BJ (cell line): Measurements from ENCODE around the gene STIL. TPM values are rescaled to one million over a fixed set of nuclear protein-coding genes. Genes with fewer than 3 reads are reported as not detected.

Experiments
- CTCF ChIA-PET: fragments of 350-600 bp; formaldehyde crosslinking; extraction: SDS; loops from one replicate; lab custom pipeline; 2021; ENCODE audit warnings: antibody characterized with exemption, inconsistent platforms; lab: Yijun Ruan, JAX
- POLR2A ChIA-PET: fragments of 300-600 bp; sonication (Branson Sonifier 250); formaldehyde crosslinking; extraction: SDS; loops from one replicate; lab custom pipeline; 2021; ENCODE audit warnings: antibody characterized with exemption; lab: Charles Lee
- DNase-seq: peaks from one replicate; pipeline ENCODE4 v3.0.0-alpha.2; 2011; ENCODE audit warnings: low read depth
- H3K27me3 ChIP-seq: 2 replicates; pipeline ENCODE4 v1.6.0; 2011; ENCODE audit warnings: low read length; ENCODE audit not compliant: control insufficient read depth, insufficient read depth
- H3K36me3 ChIP-seq: 2 replicates; pipeline ENCODE4 v1.5.1; 2011; ENCODE audit warnings: low read length; ENCODE audit not compliant: control insufficient read depth, insufficient read depth
- H3K4me3 ChIP-seq: 2 replicates; pipeline ENCODE4 v1.5.1; 2011; ENCODE audit warnings: low read depth, mild to moderate bottlenecking, control low read depth, low read length
- polyA plus RNA-seq: library from polyadenylated mRNA; depleted of rRNA; stranded (reverse); fragments of >200 nt; gene quantifications from 2 replicates; pipeline ENCODE4 v1.2.3, GENCODE V29; 2011
- TF ChIP-seq, protein P1 (sequence below): IDR thresholded peaks from 2 replicates; pipeline ENCODE4 v1.5.1; 2011; ENCODE audit warnings: low read depth, mild to moderate bottlenecking, control low read depth, inconsistent platforms, low read length, moderate library complexity; ENCODE audit not compliant: insufficient read depth

The STIL gene
- polyA plus RNA-seq, 1 experiment, result 6.3 TPM

DNA sequence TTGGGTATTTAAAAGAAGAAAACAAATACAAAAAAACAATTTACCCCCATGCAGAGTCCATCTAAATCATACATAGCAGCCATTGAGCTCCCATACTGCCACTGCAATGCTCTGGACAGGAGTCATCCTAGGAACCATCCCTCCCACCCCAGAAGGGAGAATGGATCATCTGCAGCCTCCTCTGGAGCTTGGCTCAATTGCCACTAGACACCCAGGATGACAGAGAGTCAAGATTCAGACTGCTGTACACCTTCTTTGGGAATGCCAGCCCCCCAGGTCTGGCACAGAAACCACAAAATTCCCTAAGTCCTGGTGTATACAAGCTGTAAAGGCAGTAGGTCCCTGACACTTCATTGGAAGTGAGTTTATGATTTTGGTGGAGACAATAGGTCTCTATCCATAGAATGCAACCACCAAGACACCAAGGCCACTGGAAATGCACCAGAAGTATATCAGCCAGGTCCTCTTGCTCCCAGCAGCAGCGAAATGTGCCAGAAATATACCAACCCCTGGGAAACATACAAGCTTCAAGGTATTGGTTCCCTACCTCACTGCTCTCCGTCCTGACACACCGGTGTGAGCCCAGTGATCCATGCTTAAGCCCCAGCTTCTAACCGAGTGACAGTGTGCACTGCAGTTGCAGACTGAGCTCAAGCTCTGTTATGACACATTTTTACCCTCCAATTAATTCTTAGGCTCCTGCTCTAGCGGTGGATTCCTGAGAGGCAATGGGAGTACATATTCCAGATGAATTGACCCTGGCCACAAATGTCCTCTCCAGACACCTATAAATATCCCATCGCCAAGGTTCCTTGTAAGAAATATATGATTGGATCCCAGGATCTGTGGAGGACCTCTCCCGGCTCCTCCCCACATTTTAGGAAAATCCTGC is 86.4 kb downstream of the STIL start:
- POLR2A ChIA-PET, result no interaction called here
- CTCF ChIA-PET, result interaction anchor here (0.6 to 1.6 kb wide), 3 partner anchors 14 to 45 kb away, joined by 3 to 4 read pairs (median 3); no protein-coding TSS in a partner anchor
- Histone ChIP-seq H3K36me3 (no peaks in the 10 kb centered on the region), H3K4me3 (no peak overlapping the region), H3K27me3 (peaks cover 87% of the 10 kb centered on the region)
- TF ChIP-seq, protein P1, sequence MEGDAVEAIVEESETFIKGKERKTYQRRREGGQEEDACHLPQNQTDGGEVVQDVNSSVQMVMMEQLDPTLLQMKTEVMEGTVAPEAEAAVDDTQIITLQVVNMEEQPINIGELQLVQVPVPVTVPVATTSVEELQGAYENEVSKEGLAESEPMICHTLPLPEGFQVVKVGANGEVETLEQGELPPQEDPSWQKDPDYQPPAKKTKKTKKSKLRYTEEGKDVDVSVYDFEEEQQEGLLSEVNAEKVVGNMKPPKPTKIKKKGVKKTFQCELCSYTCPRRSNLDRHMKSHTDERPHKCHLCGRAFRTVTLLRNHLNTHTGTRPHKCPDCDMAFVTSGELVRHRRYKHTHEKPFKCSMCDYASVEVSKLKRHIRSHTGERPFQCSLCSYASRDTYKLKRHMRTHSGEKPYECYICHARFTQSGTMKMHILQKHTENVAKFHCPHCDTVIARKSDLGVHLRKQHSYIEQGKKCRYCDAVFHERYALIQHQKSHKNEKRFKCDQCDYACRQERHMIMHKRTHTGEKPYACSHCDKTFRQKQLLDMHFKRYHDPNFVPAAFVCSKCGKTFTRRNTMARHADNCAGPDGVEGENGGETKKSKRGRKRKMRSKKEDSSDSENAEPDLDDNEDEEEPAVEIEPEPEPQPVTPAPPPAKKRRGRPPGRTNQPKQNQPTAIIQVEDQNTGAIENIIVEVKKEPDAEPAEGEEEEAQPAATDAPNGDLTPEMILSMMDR, result no peak
- DNase-seq, result no peak

- Histone ChIP-seq H3K36me3 (no peaks in the 10 kb centered on the region), H3K27me3 (peaks cover 82% of the 10 kb centered on the region), H3K4me3 (no peak overlapping the region)
- TF ChIP-seq, protein P1, result no peak
- CTCF ChIA-PET, result interaction anchor here (1.0 to 1.6 kb wide), 2 partner anchors 34 to 44 kb away, joined by 3 to 4 read pairs; no protein-coding TSS in a partner anchor
- DNase-seq, result no peak
- POLR2A ChIA-PET, result no interaction called here
Measured at GRCh38 chr1:47226839-47227215, 87.1 kb downstream of the STIL start.

DNA sequence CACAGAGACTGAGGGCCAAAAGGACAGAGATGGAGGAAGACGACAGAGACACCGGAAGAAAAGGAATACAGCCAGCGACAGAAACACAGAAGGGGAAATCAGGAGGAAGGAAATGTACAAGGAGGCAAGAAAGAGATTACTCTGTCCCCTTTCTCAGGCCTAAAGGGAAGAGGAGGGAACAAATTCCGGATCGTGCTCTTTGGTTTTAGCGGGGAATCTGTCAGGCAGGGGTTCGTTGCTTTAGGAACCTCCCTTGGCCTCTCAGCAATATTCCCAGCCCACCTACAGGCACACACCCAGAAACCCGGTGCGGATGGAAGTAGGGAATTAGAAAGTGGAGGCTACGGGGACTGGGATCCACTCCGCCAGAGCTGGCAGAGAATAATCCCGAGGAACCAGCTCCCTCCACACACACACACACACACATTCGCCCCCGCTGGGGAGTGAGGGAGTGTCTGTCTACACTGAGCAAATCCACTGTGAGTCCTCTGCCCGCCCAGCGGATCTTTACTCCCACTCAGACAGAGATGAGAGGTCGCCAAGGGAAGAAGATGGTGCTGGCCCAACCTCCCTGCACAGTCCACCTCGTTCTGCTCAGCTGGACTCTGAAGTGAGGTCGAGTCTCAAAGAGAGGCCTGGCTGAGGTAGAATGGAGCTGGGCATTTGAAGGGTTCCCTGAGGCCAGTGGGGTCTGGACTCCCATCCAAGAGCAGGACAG is 87.7 kb downstream of the STIL start:
- Histone ChIP-seq H3K4me3 (no peak overlapping the region), H3K27me3 (peaks cover 81% of the 10 kb centered on the region), H3K36me3 (no peaks in the 10 kb centered on the region)
- CTCF ChIA-PET, result no interaction called here
- POLR2A ChIA-PET, result no interaction called here
- TF ChIP-seq, protein P1, result no peak
- no peak for DNase-seq

GRCh38 chr1:47225430-47226100 is 88.4 kb downstream of the STIL start:
- ChIA-PET CTCF (no interaction called here), POLR2A (interaction anchor here (0.7 kb wide), 1 partner anchor 12 kb away, joined by 4 read pairs; no protein-coding TSS in a partner anchor)
- H3K27me3 ChIP-seq, result peaks cover 76% of the 10 kb centered on the region
- H3K36me3 ChIP-seq, result no peaks in the 10 kb centered on the region
- TF ChIP-seq, protein P1, result no peak
- H3K4me3 ChIP-seq, result no peak overlapping the region
- DNase-seq, result no peak
